GM12892 (cell line): Measurements from ENCODE around the gene GIPR.
A peak's percentile ranks its signal among the peaks of the same experiment; 100 is the strongest.

Experiments
- POLR2A ChIP-seq: IDR thresholded peaks from 2 replicates; pipeline ENCODE4 v1.6.1; 2011; ENCODE audit warnings: low read depth, low read length, control low read depth
- POLR2AphosphoS5 ChIP-seq: IDR thresholded peaks from 2 replicates; pipeline ENCODE4 v1.6.1; 2011; ENCODE audit warnings: low read depth, low read length, control low read depth

DNA sequence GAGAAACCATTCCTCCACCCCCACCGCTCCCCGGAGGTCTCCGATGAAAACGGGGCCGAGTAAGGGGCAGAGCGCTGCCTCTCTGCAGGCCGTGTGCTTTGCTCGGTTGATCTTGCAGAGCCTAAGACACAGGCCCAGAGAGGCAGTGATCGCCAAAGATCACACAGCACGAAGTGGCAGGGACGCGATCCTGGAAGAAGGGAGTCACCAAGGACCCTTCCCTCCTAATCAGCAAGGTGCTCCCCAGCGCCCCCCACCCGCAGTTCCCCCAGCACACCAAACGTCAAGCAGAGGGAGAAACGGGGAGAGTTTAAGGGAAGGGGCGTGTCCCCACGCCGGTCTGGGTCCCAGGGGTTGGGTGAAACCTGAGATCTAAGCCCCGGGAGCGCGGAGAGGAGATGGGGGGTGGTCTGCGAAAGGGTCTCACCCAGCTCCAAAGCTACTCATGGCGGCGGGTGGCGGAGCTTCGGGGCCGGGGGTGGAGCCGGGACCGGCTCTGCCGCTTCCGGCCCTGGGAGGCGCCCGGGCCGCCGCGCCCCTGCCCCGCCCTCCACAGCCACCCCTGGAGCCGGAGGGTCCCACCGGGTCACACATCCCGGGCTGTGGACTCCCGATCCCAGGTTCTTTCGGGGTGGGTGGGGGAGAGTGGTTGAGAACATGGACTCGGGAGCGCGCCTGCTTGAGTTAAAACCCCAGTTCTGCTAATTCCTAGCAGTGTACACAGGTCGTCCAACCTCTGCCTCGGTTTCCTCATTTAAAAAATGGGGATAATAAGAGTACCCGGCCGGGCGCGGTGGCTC lies 28.9 kb upstream of the GIPR start, which contains the start of gene EML2:
- TF ChIP-seq POLR2AphosphoS5 (no peak), POLR2A (peak; percentile 56; the same call in 1 of the 2 replicates)
